Esophagus (tissue), 2 donors: ENCODE data around the gene CDIP1. TPM values are rescaled to one million over a fixed set of nuclear protein-coding genes. Genes with fewer than 3 reads are reported as not detected.
"Not testable (repeated sequence)": the region's sequence is repeated elsewhere in the genome, so short reads cannot be mapped to it uniquely, and the experiment has no call there.

ENCODE experiments used
- H3K27ac ChIP-seq, 2 donors: one replicate each; pipeline ENCODE4 v1.5.1; 2013; ENCODE audit warnings: low read depth in 2 of 2, mild to moderate bottlenecking in 2 of 2, inconsistent platforms in 1 of 2, low read length in 1 of 2, moderate library complexity in 1 of 2
- H3K27me3 ChIP-seq, 2 donors: one replicate each; pipeline ENCODE4 v1.6.1; 2013; ENCODE audit warnings: low read length in 2 of 2, control low read depth in 1 of 2, mild to moderate bottlenecking in 1 of 2; ENCODE audit not compliant: insufficient read depth in 2 of 2, control insufficient read depth in 1 of 2
- H3K36me3 ChIP-seq, 2 donors: one replicate each; pipeline ENCODE4 v1.6.1; 2013; ENCODE audit warnings: low read length in 1 of 2; ENCODE audit not compliant: control insufficient read depth in 2 of 2, insufficient read depth in 2 of 2
- H3K4me1 ChIP-seq, 2 donors: one replicate each; pipeline ENCODE4 v1.6.1; 2013; ENCODE audit warnings: low read length in 1 of 2; ENCODE audit not compliant: control insufficient read depth in 2 of 2, insufficient read depth in 2 of 2
- H3K4me3 ChIP-seq, 2 donors: one replicate each; pipeline ENCODE4 v1.5.1; 2013; ENCODE audit warnings: low read length in 2 of 2, mild to moderate bottlenecking in 2 of 2, low read depth in 1 of 2, moderate library complexity in 1 of 2
- H3K9me3 ChIP-seq, 2 donors: one replicate each; pipeline ENCODE4 v1.6.1; 2013; ENCODE audit warnings: mild to moderate bottlenecking in 2 of 2, low read depth in 1 of 2, low read length in 1 of 2, moderate library complexity in 1 of 2; ENCODE audit not compliant: control insufficient read depth in 2 of 2, insufficient read depth in 1 of 2
- WGBS, 2 donors: extraction: QIAGEN DNeasy Blood & Tissue Kit; methylation state at CpG; one replicate each; pipeline ENCODE4 v1.1.7; 2013; 5-methylcytosine and 5-hydroxymethylcytosine counted together
- polyA plus RNA-seq, 2 donors: library from polyadenylated mRNA; stranded (reverse); fragments of 200-250 nt; gene quantifications; one replicate each; pipeline ENCODE4 v1.2.3, GENCODE V29; 2013
- donor health status: healthy with polysubstance abuse.
- donor health status: Bipolar disorder and iron deficiency.

CDIP1 gene
- polyA plus RNA-seq, result 10 to 100 TPM; 12.0 to 12.1 TPM

DNA sequence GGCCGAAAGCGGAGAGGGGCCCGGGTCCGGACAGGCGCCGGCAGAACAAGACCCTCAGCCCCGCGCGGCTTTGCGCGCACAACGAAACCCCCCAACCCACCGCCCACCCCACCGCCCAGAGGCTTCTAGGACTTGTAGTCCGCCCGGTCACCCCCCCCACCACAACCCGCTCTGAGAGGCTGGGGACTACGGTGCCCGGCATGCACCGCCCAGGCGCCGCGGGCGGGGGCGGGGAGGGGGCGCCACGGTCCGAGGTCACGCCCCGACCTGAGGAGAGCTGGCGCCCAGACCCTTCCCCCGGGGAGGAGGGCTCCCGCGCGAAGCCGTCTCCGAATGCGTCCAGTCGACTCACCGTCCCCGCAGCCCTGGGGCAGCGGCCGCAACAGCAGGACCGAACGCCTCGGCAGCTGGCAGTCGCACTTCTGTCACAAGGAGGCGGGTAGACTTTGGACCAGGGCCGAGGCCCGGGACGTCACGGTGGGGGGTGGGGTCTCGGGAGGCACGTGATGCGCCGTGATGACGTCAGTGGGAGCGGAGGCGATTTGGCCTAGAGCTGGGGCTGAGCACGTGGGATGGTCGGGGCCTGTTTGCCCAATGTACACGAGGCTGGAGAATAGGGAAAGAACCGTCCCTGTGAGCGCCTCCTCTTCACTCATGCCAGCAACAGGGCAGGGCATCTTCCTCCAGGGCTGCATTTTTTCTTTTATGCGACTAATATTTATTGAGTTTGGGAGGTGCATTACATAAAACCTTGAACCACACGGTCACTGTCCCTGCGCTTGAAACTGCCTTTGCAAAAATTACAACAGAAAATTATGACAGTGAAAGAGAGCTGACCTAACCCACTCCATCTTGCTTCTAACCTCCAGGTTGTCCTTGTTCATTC lies at the start of gene CDIP1:
TSS of gene CDIP1 (minus strand) at position 424 of the 886 bp plus-strand sequence. CDS start 24,643 bp downstream, outside the sequence.
- Histone ChIP-seq H3K27ac (peak within 1 kb of the TSS; percentile 88 to 90), H3K4me3 (peak within 1 kb of the TSS; percentile 65 to 69), H3K9me3 (no peaks in the 10 kb centered on the region), H3K27me3 (no peaks in the 10 kb centered on the region), H3K36me3 (peaks cover 0 to 2% of the 10 kb centered on the region in 2 donors), H3K4me1 (peaks cover 0 to 12% of the 10 kb centered on the region in 2 donors)
- 3 to 5% methylated on average over 53 to 67 of the region's 67 CpGs for WGBS, 2 donors

GRCh38 chr16:4586291-4586690 lies 47.7 kb upstream of the CDIP1 start:
- WGBS, 2 donors, result 66 to 68% methylated on average over 7 of the region's 7 CpGs
- no peaks in the 10 kb centered on the region for H3K27me3 ChIP-seq
- no peak overlapping the region for H3K4me3 ChIP-seq
- H3K9me3 ChIP-seq, result peaks cover 0 to 6% of the 10 kb centered on the region in 2 donors
- no peak overlapping the region for H3K27ac ChIP-seq
- no peaks in the 10 kb centered on the region for H3K4me1 ChIP-seq
- no peaks in the 10 kb centered on the region for H3K36me3 ChIP-seq

DNA sequence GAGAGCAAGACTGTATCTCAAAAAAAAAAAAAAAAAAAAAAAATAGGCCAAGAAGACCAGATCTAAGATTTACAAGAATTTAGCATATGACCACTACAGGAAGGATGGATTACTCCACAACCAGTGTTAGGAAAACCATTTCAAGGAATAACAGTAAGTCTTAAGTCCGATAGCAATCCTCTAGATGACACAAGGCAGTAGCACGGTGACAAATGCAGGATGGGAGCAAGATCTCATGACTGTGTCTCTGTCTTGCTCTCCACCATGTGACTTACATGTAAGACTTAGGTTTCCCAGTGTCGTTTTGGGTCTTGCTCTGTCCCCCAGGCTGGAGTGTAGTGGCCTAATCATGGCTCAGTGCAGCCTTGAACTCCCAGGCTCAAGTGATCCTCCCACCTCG lies 45.3 kb upstream of the CDIP1 start:
- peaks cover 0 to 6% of the 10 kb centered on the region in 2 donors for H3K9me3 ChIP-seq
- WGBS, 2 donors, result 88 to 91% methylated on average over 4 of the region's 4 CpGs

GRCh38 chr16:4580250-4580649 lies 41.7 kb upstream of the CDIP1 start:
- Histone ChIP-seq H3K27ac (no peak overlapping the region), H3K9me3 (no peaks in the 10 kb centered on the region), H3K36me3 (no peaks in the 10 kb centered on the region), H3K27me3 (no peaks in the 10 kb centered on the region), H3K4me3 (no peak overlapping the region), H3K4me1 (no peaks in the 10 kb centered on the region)
- WGBS, 2 donors, result 33 to 39% methylated on average over 6 of the region's 6 CpGs

More for the DNA sequence above, 45.3 kb upstream of the CDIP1 start:
- H3K4me1 ChIP-seq, result no peaks in the 10 kb centered on the region
- no peaks in the 10 kb centered on the region for H3K27me3 ChIP-seq
- no peak overlapping the region for H3K4me3 ChIP-seq
- no peak overlapping the region for H3K27ac ChIP-seq
- H3K36me3 ChIP-seq, result no peaks in the 10 kb centered on the region

- Histone ChIP-seq H3K4me1 (no peaks in the 10 kb centered on the region), H3K36me3 (no peaks in the 10 kb centered on the region), H3K9me3 (no peaks in the 10 kb centered on the region), H3K27ac (no peak overlapping the region), H3K4me3 (no peak overlapping the region), H3K27me3 (no peaks in the 10 kb centered on the region)
- 83 to 84% methylated on average over 13 of the region's 13 CpGs for WGBS, 2 donors
Measured at GRCh38 chr16:4578961-4579530, 40.5 kb upstream of the CDIP1 start.

GRCh38 chr16:4576008-4576407 lies 37.4 kb upstream of the CDIP1 start:
- Histone ChIP-seq H3K4me3 (no peak overlapping the region), H3K27me3 (no peaks in the 10 kb centered on the region), H3K27ac (no peak overlapping the region), H3K9me3 (no peaks in the 10 kb centered on the region), H3K4me1 (no peaks in the 10 kb centered on the region), H3K36me3 (no peaks in the 10 kb centered on the region)
- 96 to 97% methylated on average over 15 of the region's 15 CpGs for WGBS, 2 donors

DNA sequence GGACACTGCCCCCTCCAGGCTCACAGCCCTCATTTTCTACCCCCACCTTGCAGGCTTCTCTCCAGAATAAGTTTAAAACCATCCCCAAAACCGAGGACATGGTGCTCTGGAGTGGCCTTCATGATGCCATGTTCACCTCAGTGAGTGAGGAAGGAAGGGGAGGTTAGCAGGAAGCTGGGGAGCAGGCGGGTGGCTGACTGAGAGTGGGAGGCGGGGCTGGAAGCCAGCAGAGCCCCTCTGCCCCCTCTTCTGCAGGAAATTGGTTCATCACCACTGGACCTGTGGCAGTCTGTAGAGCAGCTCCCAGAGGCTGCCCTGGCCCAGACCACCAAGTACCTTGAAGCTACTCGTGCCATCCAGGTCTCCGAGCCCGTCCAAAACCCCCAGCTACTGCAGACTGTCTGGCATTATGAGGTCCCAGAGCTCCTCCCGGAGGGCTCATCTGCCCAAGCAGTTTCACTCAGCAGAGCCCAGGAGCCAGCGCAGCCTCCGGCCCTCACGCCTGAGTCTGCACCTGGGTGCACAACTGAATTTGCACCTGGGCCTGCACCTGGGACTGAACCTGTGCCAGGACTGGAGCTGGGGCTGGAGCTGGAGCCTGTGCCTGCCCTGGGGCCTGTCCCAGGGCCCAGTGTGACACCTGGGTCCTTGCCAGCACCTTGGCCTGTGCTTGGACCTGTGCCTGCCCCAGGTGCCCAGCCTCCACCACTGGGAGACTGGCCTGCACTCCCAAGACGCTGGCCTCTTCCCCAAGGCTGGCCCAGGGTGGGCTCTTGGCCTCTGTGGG lies 36.5 kb upstream of the CDIP1 start:
- 72 to 79% methylated on average over 11 of the region's 11 CpGs for WGBS, 2 donors
- Histone ChIP-seq H3K27ac (no peak overlapping the region), H3K4me3 (no peak overlapping the region), H3K9me3 (no peaks in the 10 kb centered on the region), H3K27me3 (no peaks in the 10 kb centered on the region), H3K4me1 (no peaks in the 10 kb centered on the region), H3K36me3 (no peaks in the 10 kb centered on the region)

DNA sequence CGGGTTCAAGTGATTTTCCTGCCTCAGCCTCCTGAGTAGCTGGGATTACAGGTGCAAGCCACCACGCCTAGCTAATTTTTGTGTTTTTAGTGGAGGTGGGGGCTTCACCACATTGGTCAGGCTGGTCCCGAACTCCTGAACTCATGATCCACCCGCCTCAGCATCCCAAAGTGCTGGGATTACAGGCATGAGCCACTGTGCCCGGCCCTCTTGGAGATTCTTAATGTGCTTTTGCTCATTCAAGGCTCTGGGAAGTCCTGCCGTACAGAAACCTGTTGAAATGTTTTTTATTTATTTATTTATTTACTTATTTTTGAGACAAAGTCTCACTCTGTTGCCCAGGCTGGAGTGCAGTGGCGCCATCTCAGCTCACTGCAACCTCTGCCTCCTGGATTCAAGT lies 35.4 kb upstream of the CDIP1 start:
- not testable (repeated sequence) for H3K27ac ChIP-seq, H3K4me3 ChIP-seq
- 79 to 80% methylated on average over 7 of the region's 7 CpGs for WGBS, 2 donors

GRCh38 chr16:4572715-4573114 lies 34.1 kb upstream of the CDIP1 start:
- Histone ChIP-seq H3K9me3 (no peaks in the 10 kb centered on the region), H3K4me1 (no peaks in the 10 kb centered on the region), H3K36me3 (no peaks in the 10 kb centered on the region), H3K27me3 (no peaks in the 10 kb centered on the region), H3K27ac (no peak overlapping the region), H3K4me3 (no peak overlapping the region)
- 54 to 58% methylated on average over 4 of the region's 4 CpGs for WGBS, 2 donors

More for the DNA sequence above, 35.4 kb upstream of the CDIP1 start:
- H3K4me1 ChIP-seq, H3K36me3 ChIP-seq, H3K9me3 ChIP-seq, H3K27me3 ChIP-seq: not testable (repeated sequence)
